Measurements from ENCODE around the gene TMEM138.
A peak's percentile ranks its signal among the peaks of the same experiment; 100 is the strongest.
"Not testable (repeated sequence)": the region's sequence is repeated elsewhere in the genome, so short reads cannot be mapped to it uniquely, and the experiment has no call there.

Gene TMEM138

DNA sequence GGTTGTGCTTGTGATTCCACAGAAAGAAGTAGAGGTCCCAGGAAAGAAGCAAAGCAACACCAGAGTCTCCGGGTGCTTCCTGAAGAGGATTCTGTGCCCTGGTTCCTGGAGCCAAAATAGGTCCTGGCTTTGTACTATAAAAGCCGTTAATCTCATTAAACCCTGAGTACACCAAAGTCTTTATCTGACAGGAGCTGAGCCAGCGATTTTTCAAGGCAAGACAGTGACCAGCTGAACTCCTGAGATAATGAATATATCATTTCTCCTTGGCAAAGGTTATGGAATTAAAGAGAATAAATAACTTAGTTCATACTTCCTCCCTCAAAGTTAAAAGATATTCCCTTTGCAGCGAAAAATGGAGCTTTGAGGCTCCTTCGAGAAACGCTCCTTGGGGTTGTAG is 5.2 kb downstream of the TMEM138 start:
- no peak for DNase-seq

DNA sequence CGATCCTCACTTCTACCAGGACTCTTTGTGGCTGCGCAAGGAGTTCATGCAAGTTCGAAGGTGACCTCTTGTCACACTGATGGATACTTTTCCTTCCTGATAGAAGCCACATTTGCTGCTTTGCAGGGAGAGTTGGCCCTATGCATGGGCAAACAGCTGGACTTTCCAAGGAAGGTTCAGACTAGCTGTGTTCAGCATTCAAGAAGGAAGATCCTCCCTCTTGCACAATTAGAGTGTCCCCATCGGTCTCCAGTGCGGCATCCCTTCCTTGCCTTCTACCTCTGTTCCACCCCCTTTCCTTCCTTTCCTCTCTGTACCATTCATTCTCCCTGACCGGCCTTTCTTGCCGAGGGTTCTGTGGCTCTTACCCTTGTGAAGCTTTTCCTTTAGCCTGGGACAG is 6.5 kb downstream of the TMEM138 start:
- DNase-seq = no peak

DNA sequence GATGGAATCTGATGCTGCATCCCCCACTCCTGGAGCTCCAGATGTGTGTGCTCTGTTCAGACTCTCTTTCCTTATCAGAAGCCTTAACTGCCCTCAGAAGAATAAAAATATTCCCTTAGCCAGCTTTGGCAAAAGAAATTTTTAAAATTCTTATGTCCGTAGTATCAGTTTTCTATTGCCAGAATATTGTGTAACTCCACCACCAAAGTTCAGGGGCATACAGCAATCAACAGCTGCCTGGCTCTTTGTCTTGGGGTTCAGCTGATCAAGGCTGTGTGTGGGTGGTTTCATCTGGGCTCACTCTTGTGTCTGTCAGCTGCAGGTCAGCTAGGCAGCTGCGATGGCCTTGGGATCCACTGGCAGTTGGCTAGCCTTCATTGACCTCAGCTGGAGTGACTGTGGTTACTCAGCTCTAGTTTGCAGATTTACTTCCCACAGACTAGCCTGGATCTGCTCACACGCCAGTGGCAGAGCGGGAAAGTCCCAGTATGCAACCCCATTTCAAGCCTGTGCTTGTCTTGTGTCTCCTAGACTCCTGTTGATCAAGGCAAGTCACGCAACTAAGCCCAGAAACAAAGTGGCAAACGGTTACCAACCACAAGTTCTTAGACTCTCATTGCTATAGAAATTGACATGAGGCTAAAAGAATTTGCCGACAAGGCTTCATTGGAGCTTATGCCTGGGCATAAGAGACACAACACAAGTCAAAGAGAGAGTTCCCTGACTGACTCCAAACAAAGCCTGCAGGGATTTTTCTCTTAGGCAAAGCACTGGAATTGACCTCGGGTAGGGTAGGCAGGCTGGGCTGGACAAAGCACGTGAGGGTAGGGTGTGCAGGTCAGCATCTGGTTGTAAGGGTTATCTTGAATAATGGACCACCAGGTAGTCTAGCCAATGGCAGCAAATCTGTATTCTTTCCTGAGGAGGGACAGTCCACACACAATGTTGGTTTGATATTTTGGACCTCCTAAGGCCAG is 7.5 kb downstream of the TMEM138 start:
- no peak for DNase-seq

DNA sequence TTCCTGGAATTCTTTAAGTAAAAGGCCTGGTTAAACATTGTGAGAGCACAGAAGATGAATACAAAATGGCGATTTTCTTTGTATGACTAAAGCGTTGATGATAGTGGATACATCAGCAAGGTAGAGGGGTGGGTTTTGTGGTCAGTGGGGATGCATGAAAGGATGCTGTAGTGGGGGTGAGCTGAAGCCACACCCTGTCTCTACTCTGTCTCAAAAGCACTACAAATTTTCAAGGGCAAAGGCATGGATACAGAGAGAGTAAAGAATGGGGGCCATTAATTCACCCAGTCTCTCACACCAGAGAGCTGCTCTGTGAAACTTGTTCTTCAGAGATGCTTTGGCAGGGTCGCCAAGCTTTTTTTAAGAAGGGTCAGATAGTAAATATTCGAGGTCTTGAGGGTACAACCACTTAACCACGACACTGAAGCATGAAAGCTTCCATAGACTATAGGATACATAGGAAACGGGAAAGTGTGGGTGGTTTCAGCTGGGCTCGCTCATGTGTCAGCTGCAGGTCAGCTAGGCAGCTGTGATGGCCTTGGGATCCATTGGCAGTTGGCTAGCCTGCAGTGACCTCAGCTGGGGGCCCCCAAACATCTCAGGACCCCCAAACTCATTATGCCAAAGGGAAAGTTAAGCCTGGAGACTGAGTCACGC is 8.3 kb downstream of the TMEM138 start:
- no peak for DNase-seq

DNA sequence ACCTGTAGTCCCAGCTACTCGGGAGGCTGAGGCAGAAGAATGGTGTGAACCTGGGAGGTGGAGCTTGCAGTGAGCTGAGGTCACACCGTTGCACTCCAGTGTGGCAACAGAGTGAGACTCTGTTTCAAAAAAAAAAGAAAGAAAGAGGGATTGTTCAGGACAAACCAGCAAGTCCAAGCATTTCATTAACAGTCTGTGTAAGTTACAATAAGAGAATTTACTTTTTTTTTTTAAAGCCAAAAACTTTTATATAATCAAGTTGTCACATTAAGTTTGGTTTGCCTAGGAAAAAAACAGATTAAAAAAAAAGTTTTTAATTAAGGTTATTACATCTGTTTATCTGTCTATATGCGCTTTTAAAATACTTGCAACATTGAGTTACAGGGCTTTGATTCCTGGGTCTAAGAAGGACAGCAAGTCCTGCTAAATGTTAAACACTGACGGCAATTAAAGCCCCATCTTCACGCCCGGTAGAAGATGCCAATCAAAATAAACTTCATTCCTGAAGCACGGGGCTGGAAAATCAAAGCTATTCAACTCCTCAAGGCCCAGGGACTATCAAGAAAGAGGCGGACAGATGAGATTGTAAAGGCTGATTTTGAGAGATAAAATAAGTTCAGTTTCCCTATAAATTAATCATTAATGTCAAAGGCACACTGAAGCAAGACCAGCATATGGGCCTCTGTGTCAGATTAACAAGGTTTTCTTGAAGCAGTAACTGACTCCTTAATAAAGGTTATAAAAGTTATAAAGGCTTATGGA is 10.7 kb downstream of the TMEM138 start:
- DNase-seq = no peak

DNA sequence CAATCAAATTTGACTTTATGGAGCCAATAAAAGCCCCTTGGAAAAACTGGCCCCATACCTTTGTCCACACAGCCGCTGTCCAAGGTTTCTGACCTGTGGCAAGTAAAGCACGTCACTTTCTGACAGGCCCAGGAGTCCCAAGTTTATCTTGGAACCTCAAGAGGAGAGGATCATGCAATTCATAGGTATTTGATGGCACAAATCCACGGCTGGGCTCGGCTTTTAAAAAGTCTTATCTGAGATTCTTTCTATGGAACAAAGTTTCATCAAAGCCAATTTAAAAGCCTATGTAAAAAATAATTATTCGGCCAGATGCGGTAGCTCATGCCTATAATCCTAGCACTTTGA is 13.6 kb downstream of the TMEM138 start:
- no peak for DNase-seq

DNA sequence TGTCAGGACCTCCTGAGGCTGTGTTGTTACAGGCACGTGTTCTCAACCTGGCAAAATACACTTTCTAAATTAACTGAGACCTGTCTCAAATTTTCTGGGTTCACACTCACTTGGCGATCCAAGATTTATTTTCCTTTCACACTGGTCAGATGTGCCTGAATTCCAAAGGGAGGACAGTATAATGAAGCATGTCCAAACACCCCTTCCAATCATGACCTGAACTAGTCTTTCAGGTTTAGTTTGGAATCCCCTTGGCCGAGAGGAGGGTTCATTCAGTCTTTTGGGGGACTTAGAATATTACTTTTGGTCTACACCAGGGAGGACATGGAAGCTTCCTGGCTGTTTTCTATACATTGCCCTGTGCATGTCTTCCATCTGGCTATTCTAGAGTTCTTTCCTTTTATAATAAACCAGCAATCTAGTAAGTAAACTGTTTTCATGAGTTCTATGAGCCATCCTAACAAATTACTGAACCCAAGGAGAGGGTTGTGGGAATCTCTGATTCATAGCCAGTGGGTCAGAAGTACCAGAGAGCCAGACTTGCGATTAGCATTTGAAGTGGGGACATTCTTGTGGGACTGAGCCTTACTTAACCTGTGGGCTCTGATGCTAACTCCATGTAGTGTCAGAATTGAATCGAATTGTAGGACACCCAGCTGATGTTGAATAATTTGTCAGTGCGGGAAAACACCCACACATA is 15.4 kb downstream of the TMEM138 start:
- DNase-seq = no peak

DNA sequence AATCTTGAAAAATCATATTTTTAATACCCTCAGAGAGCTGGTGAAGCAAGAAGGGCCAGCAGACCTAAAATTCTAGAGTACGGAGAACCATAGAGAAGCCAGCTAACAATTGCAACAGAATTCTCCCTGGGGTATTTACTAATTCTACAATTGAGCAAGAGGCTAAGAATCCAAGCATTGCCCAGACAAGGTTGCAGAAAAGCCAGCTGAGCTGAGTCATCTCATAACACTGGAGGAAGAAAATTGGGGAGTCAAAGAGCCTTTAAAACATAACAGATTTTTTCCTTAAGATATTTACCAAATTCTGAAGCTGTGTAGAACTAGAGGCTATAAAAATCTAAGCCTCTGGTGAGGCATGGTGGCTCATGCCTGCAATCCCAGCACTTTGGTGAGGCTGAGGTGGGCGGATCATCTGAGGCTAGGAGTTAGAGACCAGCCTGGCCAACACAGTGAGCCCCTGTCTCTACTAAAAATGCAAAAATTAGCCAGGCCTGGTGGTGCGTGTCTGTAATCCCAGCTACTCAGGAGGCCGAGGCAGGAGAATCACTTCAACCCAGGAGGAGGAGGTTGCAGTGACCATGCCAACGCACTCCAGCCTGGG is 16.6 kb downstream of the TMEM138 start:
- no peak for DNase-seq

DNA sequence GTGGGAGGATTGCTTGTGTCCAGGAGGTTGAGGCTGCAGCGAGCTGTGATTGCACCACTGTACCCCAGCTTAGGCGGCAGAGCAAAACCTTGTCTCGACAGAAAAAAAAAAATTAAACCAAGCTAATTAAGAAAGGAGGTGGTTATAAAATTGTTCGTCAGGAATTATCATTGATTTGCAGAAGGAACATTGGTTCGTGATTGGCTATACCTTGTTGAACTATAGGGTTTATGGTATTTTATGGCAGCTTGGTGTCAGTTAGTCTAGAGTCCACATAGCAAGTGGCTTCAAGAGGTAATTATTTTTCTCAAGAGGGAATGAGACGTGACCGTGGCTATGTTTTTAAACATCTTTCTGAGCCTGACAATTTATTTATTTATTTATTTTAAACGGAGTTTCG is 18.7 kb downstream of the TMEM138 start:
- DNase-seq = no peak

DNA sequence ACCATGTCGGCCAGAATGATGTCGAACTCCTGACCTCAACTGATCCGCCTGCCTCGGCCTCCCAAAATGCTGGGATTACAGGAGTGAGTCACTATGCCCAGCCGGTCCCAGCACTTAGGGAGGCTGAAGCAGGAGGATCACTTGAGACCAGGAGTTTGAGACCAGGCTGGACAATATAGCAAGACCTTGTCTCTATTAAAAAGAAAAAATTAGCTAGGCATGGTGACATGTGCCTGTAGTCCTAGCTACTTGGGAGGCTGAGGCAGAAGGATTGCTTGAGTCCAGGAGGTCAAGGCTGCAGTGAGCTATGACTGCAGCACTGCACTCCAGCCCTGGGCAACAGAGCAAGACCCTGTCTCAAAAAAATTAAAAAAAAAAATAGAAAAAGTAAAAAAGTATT is 21.7 kb downstream of the TMEM138 start:
- not testable (repeated sequence) for DNase-seq

DNA sequence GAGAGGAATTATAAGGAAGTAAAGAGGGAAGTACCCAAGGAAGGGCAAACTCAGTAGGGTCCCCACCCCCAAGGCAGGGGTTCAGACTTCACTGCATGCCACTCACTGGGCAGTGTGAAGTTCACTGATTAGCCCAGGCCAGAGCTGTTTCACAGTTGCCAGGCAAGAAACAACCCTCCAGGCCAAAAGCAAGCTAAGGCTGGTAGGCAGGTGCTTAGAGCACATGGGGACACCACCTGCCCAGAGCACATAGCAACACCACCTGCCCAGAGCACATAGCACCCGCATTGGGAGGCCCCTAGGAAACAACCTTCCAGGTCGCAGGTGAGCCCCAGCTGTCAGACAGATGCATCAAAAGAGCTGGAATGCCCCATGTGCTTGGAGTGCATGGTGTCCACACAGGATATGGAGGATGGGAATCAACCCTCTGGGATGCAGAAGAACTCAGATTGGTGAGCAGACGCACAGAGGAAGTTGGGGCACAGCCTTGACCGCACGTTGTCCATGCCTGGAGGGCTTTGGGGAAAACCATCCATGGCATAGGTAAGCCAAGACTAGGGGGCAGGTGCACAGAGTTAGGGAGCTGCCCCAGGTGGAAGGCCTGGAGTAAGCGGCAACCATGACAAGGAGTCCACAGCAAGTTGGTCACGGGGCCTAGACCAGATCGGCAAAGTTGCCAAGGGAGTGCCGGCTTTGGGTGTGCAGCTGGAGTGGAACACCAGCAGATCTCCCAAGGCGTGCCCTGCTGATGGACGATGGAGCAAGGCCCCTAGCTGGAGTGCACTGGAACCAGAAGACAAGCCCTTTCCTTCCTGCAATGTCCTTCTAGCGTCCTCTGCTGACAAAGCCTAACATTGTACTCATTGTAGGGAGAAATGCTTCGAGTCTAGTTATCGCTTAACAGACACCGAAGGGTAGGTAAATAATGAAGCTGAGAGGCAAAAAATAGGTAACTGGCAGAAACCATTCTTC is 22.4 kb downstream of the TMEM138 start:
- no peak for DNase-seq

DNA sequence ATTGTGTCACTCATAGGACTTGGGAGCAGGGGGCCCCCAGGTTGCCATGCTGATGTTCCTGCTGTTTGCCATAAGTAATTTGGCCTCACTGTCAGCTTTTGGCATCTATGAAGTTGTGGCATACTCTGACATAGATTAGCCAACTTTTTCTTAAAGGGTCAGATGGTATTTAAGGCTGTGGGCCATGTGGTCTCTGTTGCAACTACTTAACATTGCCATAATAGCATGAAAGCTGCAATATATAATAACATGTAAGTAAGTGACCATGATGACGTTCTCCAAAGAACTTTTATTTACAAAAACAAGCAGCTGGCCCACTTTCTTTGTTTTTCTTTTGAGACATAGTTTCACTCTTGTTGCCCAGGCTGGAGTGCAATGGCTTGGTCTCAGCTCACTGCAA is 28.0 kb downstream of the TMEM138 start:
- DNase-seq = no peak

DNA sequence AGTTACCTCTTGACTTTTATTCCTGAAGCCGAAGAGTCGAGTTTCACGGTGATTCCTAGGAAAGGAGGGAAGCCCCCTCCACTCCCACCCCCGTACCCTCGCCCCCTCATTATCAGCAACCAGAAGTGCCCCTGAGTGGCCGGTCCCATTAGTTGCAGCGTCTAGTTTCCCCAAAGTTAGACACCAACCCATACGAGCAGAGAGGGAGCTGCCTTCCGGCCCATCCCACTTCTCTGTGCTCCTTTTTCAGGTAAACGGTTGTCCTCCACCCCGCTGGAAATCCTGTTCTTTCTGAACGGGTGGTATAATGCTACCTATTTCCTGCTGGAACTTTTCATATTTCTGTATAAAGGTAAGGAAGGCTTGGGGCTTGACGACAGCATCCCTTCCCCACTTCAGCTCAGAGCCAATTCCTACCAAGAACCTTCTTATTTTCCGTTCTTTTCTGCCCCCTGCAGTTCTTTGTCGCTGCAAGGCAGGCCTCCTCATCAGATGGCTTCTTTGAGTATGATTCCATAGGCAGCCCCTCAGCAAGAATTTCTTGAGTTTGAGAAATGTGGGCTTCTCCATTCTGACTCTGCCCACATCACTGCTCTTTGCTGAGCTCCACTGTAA is 30.9 kb downstream of the TMEM138 start:
- peak; percentile 19 for DNase-seq

DNA sequence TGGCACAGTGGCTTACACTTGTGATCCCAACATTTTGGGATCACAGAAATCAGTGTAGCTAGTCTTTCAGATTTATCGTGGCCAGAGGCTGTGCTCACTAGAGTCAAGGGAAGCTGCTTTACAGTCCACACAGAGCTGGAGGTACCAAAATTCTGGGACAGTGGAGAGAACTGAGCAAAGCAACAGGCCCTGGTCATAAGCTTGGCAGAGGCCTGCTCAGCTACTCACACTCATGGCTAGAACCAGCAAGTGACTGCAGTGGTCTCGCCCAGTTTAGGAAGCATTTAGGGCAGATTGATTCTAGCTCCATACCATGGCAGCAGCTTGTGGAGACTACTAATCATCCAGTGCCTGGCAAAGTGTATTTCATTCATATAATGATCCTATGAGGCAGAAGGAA is 39.0 kb downstream of the TMEM138 start:
- DNase-seq = no peak

DNA sequence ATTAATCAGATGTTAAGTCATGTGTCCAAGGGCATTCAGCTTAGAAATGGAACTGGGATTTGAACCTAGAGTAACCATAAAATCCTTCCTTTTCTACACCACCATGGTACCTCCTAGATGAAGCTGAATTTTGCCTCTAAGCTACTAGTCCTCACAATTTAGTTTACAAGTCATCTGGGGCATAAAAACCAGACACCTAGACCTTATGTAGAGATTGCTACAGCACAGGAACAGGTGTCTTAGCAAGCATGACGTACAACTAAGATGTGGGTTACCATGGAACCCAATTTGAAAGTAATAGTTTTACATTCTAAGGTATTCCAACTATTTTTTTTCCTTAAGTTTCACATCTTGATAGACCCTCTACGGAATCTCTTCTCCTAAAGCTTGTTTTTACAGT is 39.4 kb downstream of the TMEM138 start:
- DNase-seq = no peak

DNA sequence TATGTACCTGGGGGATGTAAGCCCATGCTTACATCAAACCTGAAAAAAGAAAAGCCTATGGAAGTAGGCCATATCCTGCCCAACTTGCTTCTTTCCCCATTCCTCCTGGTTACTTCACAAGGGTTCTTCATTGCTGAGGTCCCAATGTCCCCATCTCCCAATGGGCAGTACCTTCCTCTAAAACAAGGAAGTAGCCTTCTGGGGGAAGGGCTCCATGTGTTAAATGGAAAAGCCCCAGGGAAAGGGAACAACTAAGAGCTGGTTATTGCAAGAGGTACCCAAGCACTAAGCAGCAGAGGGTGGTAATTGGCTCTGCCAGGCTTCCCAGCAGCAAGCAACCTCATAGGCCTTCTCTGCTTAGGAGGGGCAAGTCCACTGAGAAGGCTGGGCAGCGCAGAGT is 41.5 kb downstream of the TMEM138 start:
- no peak for DNase-seq

DNA sequence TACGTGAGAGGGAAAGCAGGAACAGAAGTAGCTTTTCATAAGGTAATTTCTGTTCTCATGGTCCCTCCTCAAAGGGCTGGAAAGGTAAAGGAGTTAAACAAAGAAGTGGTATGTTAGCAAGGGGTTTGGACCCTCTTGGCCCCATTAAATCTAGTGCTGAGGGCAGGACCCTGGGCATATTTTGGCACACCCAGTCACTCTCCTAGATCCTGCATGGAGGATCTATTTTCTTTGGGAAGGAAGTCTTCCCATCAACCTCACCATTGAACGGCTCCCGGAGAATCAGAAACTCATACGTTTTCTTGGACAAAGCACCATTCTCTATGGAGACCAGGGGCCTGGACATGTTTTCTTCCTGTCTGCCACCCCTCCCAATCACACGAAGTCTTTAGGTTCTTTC is 41.9 kb downstream of the TMEM138 start:
- DNase-seq = no peak

DNA sequence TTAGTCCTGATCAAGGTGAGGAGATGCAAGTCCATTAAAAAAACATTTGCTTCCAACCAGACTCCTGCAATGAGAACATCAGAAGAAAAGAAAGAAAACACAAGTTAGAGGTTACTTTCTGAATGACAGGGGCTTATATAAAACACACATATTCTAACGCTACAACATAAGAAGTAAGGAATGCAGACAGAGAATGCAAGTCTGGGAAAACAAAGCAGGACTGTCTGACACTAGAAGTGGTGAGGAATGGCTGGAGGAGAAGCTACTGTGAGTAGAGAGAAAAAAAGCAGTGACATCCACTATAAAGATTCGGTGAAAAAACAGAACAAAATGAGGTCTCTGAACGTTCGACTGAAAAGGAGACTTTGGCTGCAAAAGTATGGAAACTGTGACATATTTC is 42.5 kb downstream of the TMEM138 start:
- no peak for DNase-seq

DNA sequence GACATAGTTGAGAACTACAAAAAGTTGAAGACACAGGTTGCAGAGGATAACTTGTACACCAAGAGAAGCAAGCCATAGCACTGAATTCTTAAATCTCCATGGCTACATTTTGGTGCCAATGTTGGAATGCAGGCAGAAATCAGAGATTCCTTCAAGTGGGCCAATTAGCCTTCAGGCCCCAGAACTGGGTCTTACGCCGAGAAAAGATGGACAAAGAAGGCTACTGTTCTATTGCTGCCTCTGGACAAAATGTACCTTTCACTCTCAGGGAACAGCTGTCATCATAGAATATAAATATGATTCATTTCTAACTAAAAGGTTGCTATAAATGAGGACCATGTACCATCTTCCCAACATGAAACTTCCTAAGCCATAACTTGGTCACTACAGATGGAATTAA is 43.9 kb downstream of the TMEM138 start:
- DNase-seq = no peak

DNA sequence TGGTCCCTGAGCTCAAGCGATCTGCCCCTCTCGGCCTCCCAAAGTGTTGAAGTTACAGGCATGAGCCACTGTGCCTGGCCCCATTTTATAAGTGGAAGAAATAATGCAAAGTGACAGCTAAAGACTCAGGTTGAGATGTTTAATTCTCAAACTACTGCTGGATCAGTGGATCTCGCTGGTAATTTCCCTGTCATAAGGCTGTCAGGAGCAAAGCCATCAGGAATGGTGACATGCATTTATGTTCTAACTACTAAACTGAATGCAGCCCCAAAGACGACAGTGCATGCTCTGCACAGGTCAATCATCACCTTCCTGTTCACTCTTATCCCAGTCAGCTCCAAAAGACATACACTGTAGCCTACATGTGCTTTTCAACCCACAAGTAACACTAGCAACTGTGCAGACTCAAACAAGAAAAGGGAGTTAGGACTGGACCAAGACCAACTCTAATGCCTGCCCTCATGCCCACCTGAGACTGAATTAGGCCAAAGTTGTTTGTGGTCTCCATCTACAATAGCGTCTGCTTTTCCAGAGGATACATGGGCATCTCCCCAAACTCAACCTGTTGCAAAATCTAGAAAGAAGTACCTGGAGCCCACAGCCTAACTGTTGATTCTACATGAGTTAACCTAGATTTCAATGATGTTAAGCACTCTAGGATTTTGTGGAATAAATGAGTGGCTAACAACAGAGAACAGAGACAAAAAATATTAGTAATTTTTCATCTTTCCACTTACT is 45.0 kb downstream of the TMEM138 start:
- no peak for DNase-seq

Measured in CD4-positive, alpha-beta T cell treated with Interleukin-10 for 1 hour (primary cell).